KG1 (cell line): ENCODE results near the gene TSHZ2.

ENCODE experiments used
- DNase-seq: peaks from one replicate; lab custom pipeline; 2025; lab: John Stamatoyannopoulos, UW

The TSHZ2 gene

GRCh38 chr20:52972190-52972937 lies at the start of gene TSHZ2:
Gene TSHZ2, plus strand, starts transcription at chr20:52972358. Its CDS starts 936 bp downstream, at chr20:52973294.
- no peak for DNase-seq

- DNase-seq = no peak
Measured at GRCh38 chr20:52922436-52922835, 49.7 kb upstream of the TSHZ2 start.

- DNase-seq = no peak
Measured at GRCh38 chr20:52923123-52923937, 48.8 kb upstream of the TSHZ2 start.

- DNase-seq = no peak
Measured at GRCh38 chr20:52924411-52925271, 47.5 kb upstream of the TSHZ2 start.

GRCh38 chr20:52926505-52926904 lies 45.7 kb upstream of the TSHZ2 start:
- no peak for DNase-seq

GRCh38 chr20:52933867-52934266 lies 38.3 kb upstream of the TSHZ2 start:
- DNase-seq = no peak

GRCh38 chr20:52936351-52937340 lies 35.5 kb upstream of the TSHZ2 start:
- DNase-seq = no peak

- no peak for DNase-seq
Measured at GRCh38 chr20:52937591-52938100, 34.5 kb upstream of the TSHZ2 start.

GRCh38 chr20:52939141-52939540 lies 33.0 kb upstream of the TSHZ2 start:
- no peak for DNase-seq

- no peak for DNase-seq
Measured at GRCh38 chr20:52941808-52942207, 30.4 kb upstream of the TSHZ2 start.

- no peak for DNase-seq
Measured at GRCh38 chr20:52943185-52943841, 28.8 kb upstream of the TSHZ2 start.

GRCh38 chr20:52945268-52945667 lies 26.9 kb upstream of the TSHZ2 start:
- no peak for DNase-seq

GRCh38 chr20:52945862-52946522 lies 26.2 kb upstream of the TSHZ2 start:
- no peak for DNase-seq

- no peak for DNase-seq
Measured at GRCh38 chr20:52948491-52948890, 23.7 kb upstream of the TSHZ2 start.

GRCh38 chr20:52953020-52953419 lies 19.1 kb upstream of the TSHZ2 start:
- no peak for DNase-seq

GRCh38 chr20:52954849-52955248 lies 17.3 kb upstream of the TSHZ2 start:
- no peak for DNase-seq

GRCh38 chr20:52958211-52958610 lies 13.9 kb upstream of the TSHZ2 start:
- DNase-seq = no peak

- no peak for DNase-seq
Measured at GRCh38 chr20:52959125-52959524, 13.0 kb upstream of the TSHZ2 start.

- no peak for DNase-seq
Measured at GRCh38 chr20:52962183-52962582, 10.0 kb upstream of the TSHZ2 start.

- no peak for DNase-seq
Measured at GRCh38 chr20:52963131-52963530, 9.0 kb upstream of the TSHZ2 start.
